NCI-H2171 (cell line): ENCODE results near the gene PTOV1.

Experiments used
- DNase-seq: peaks from one replicate; lab custom pipeline; 2025; lab: John Stamatoyannopoulos, UW

The PTOV1 gene

GRCh38 chr19:49889687-49890348 lies 38.9 kb downstream of the PTOV1 start:
- peak; percentile 25 for DNase-seq

- DNase-seq: peak; percentile 42
Observed at GRCh38 chr19:49890349-49891311, 39.7 kb downstream of the PTOV1 start.

GRCh38 chr19:49891393-49891792 lies 40.4 kb downstream of the PTOV1 start:
- DNase-seq: no peak

- no peak for DNase-seq
Observed at GRCh38 chr19:49892716-49893115, 41.8 kb downstream of the PTOV1 start.

- no peak for DNase-seq
Observed at GRCh38 chr19:49894011-49894664, 43.2 kb downstream of the PTOV1 start.

GRCh38 chr19:49894879-49895565 lies 44.1 kb downstream of the PTOV1 start:
- DNase-seq: no peak

- DNase-seq: no peak
Observed at GRCh38 chr19:49895566-49896297, 44.8 kb downstream of the PTOV1 start.

GRCh38 chr19:49896863-49897621 lies 46.1 kb downstream of the PTOV1 start, which contains the start of gene IL4I1:
Gene IL4I1, minus strand, starts transcription at chr19:49896887. Its CDS starts 727 bp downstream, at chr19:49896160.
- no peak for DNase-seq

- DNase-seq: no peak
Observed at GRCh38 chr19:49904136-49904535, 53.2 kb downstream of the PTOV1 start.

GRCh38 chr19:49906879-49907564 lies 56.1 kb downstream of the PTOV1 start:
- no peak for DNase-seq

GRCh38 chr19:49907745-49908446 lies 56.9 kb downstream of the PTOV1 start:
- DNase-seq: no peak

- DNase-seq: no peak
Observed at GRCh38 chr19:49908480-49909420, 57.8 kb downstream of the PTOV1 start.

- peak; percentile 61 for DNase-seq
Observed at GRCh38 chr19:49910179-49910578, 59.2 kb downstream of the PTOV1 start.
